ENCODE results near the gene UTF1.

DNA sequence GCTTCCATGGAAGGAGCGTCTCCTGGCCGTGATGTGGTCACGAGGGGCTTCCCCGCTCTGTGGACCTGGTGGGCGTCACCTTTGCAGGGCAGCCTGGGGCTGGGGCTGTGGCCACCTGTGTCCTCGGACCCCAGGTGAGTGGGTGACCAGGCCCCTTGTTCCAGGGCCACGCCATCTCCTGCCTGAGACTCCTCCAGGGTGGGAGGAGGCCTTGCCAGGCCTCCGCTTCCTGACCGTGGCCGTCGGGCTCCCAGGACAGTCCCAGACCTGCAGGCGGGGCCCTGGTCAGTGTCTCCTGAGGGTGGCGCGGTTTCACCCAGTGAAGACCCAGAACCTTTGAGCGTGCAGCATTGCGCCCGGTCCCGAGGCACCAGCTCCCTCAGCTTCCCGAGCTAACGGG, 20.4 kb upstream of the UTF1 start:
- no peak for TF ChIP-seq CTCF (IDR thresholded peaks at IDR 0.05)
- no peak for TF ChIP-seq POLR2AphosphoS5 (IDR thresholded peaks at IDR 0.05; ENCODE audit: insufficient read depth in 1 of 2, low read depth in 1 of 2)

Measured in vagina (tissue), 2 donors.